ENCODE measurements around the gene RNASEL. TPM values are rescaled to one million over a fixed set of nuclear protein-coding genes. Genes with fewer than 3 reads are reported as not detected.

The RNASEL gene
- total and polyA plus RNA-seq, 2 donors (not counting 1 experiment from before 2014, with no cell fraction given), result 6.9 to 18.1 TPM

DNA sequence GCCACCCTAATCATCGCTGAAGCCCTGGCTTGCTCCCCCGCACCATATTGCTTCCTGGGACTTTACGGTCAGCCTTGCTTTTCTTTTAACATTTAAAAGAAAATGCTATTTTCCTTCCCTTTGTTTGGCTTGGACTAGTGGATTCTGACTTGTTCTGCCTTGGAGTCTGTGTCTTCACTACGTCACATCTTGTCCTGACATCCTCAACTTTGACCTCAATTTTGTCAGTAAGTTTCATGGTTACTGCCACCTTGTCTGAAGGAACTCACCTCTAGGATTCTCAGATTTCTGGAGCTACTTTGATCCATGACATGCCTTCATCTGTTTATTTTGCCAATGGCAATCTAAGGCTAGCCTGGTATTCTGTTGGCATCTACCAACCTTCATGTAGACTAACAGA, 4.3 kb downstream of the RNASEL start:
- DNase-seq, result no peak
- H3K36me3 ChIP-seq (replicated peaks in 1 of 2; ENCODE audit: control extremely low read depth in 1 of 2, control insufficient read depth in 1 of 2, extremely low read depth in 1 of 2, insufficient read depth in 2 of 2, low read length in 1 of 2), result peaks cover 3 to 53% of the 10 kb centered on the region in 2 experiments
- Mint-ChIP-seq H3K9me3 (ENCODE audit: insufficient read depth) (no peaks in the 10 kb centered on the region), H3K4me3 (peak overlapping the region; percentile 40), H3K27ac (no peak overlapping the region), H3K27me3 (no peaks in the 10 kb centered on the region), H3K4me1 (peaks cover 46% of the 10 kb centered on the region)
- H3K4me3 ChIP-seq (ENCODE audit: control extremely low read depth in 1 of 5, extremely low read depth in 1 of 5, insufficient read depth in 1 of 5, low read depth in 2 of 5, low read length in 4 of 5), result no peak overlapping the region
- H3K4me2 ChIP-seq (replicated peaks; ENCODE audit: low read depth, low read length, poor library complexity, severe bottlenecking), result peak overlapping the region; percentile 34
- peaks cover 28 to 32% of the 10 kb centered on the region in 2 donors for H3K4me1 ChIP-seq (ENCODE audit: control insufficient read depth in 2 of 2, insufficient read depth in 2 of 2, low read length in 2 of 2)
- 90% methylated on average over 4 of the region's 4 CpGs for WGBS (ENCODE audit: insufficient coverage)
- H3K9ac ChIP-seq (ENCODE audit: low read length), result no peak overlapping the region
- CTCF ChIA-PET, result no interaction called here
- ATAC-seq (ENCODE audit: low read depth), result no peak
- no peaks in the 10 kb centered on the region for H3K27me3 ChIP-seq (replicated peaks in 1 of 4; ENCODE audit: control extremely low read depth in 1 of 4, control insufficient read depth in 3 of 4, insufficient read depth in 4 of 4, low read length in 3 of 4)
- H3K79me2 ChIP-seq (ENCODE audit: control insufficient read depth, insufficient read depth, low read length), result peaks cover 46% of the 10 kb centered on the region
- POLR2A ChIA-PET, result no interaction called here
- intact Hi-C loops (cut with micrococcal nuclease), result no loop called here
- no peak overlapping the region for H2AFZ ChIP-seq (ENCODE audit: insufficient read depth, low read depth, low read length, poor library complexity, severe bottlenecking)
- peaks cover 0 to 5% (median 1%) of the 10 kb centered on the region in 3 donors for H3K9me3 ChIP-seq (ENCODE audit: control extremely low read depth in 1 of 3, control insufficient read depth in 2 of 3, insufficient read depth in 1 of 3, low read length in 2 of 3)
- TF ChIP-seq EZH2 (IDR thresholded peaks at IDR 0.05; ENCODE audit: borderline replicate concordance, insufficient read depth, low read depth, low read length, poor library complexity, severe bottlenecking) (no peak), CTCF (IDR thresholded peaks at IDR 0.05) (no peak)
- peaks cover 10% of the 10 kb centered on the region for H4K20me1 ChIP-seq (ENCODE audit: control insufficient read depth, insufficient read depth, low read length, poor library complexity, severe bottlenecking)
- H3K27ac ChIP-seq (ENCODE audit: low read length in 2 of 2), result no peak overlapping the region

GRCh38 chr1:182580736-182581135, 8.3 kb downstream of the RNASEL start:
- ATAC-seq (ENCODE audit: low read depth) (no peak), DNase-seq (no peak)
- H3K27ac Mint-ChIP-seq, result no peak overlapping the region
- no peaks in the 10 kb centered on the region for H3K27me3 Mint-ChIP-seq
- H3K4me1 Mint-ChIP-seq, result peaks cover 26% of the 10 kb centered on the region
- intact Hi-C loops (cut with micrococcal nuclease), result no loop called here
- ChIA-PET CTCF (interaction anchor here (1.8 kb wide), 1 partner anchor 15 kb away, joined by 5 read pairs; no protein-coding TSS in a partner anchor), POLR2A (no interaction called here)
- H3K27me3 ChIP-seq (replicated peaks in 1 of 4; ENCODE audit: control extremely low read depth in 1 of 4, control insufficient read depth in 3 of 4, insufficient read depth in 4 of 4, low read length in 3 of 4), result no peaks in the 10 kb centered on the region
- H3K9ac ChIP-seq (ENCODE audit: low read length), result no peak overlapping the region
- H3K79me2 ChIP-seq (ENCODE audit: control insufficient read depth, insufficient read depth, low read length), result peaks cover 15% of the 10 kb centered on the region
- H3K9me3 ChIP-seq (ENCODE audit: control extremely low read depth in 1 of 3, control insufficient read depth in 2 of 3, insufficient read depth in 1 of 3, low read length in 2 of 3), result no peaks in the 10 kb centered on the region
- no peak overlapping the region for H3K27ac ChIP-seq (ENCODE audit: low read length in 2 of 2)
- WGBS (ENCODE audit: insufficient coverage), result 83% methylated on average over 1 of the region's 2 CpGs
- peaks cover 15 to 17% of the 10 kb centered on the region in 2 donors for H3K4me1 ChIP-seq (ENCODE audit: control insufficient read depth in 2 of 2, insufficient read depth in 2 of 2, low read length in 2 of 2)
- no peak overlapping the region for H3K4me2 ChIP-seq (replicated peaks; ENCODE audit: low read depth, low read length, poor library complexity, severe bottlenecking)
- H4K20me1 ChIP-seq (ENCODE audit: control insufficient read depth, insufficient read depth, low read length, poor library complexity, severe bottlenecking), result peaks cover 10% of the 10 kb centered on the region
- no peak overlapping the region for H3K4me3 ChIP-seq (ENCODE audit: control extremely low read depth in 1 of 5, extremely low read depth in 1 of 5, insufficient read depth in 1 of 5, low read depth in 2 of 5, low read length in 4 of 5)
- H3K9me3 Mint-ChIP-seq (ENCODE audit: insufficient read depth), result no peaks in the 10 kb centered on the region
- H3K36me3 ChIP-seq (replicated peaks in 1 of 2; ENCODE audit: control extremely low read depth in 1 of 2, control insufficient read depth in 1 of 2, extremely low read depth in 1 of 2, insufficient read depth in 2 of 2, low read length in 1 of 2), result peaks cover 5 to 72% of the 10 kb centered on the region in 2 experiments
- TF ChIP-seq EZH2 (IDR thresholded peaks at IDR 0.05; ENCODE audit: borderline replicate concordance, insufficient read depth, low read depth, low read length, poor library complexity, severe bottlenecking), result no peak
- no peak for TF ChIP-seq CTCF (IDR thresholded peaks at IDR 0.05)
- no peak overlapping the region for H3K4me3 Mint-ChIP-seq
- H2AFZ ChIP-seq (ENCODE audit: insufficient read depth, low read depth, low read length, poor library complexity, severe bottlenecking), result no peak overlapping the region

Measured in B cell (primary cell).